ENCODE measurements around the gene SNRPD1. TPM values are rescaled to one million over a fixed set of nuclear protein-coding genes. Genes with fewer than 3 reads are reported as not detected.

Gene SNRPD1
- total and polyA plus RNA-seq, 9 of the 15 experiments (the other 6 are each of a cell fraction or from before 2014, with no cell fraction given), result 186 to 1,063 (median 313) TPM

GRCh38 chr18:21612125-21613039 lies at the start of gene SNRPD1 (continued):
- TF ChIP-seq MED1 (CRISPR knock-in tag; IDR thresholded peaks at IDR 0.05; ENCODE audit: borderline replicate concordance), result no peak
- TF ChIP-seq ZNF507 (tag; conservative IDR thresholded peaks at IDR 0.05), result no peak
- TF ChIP-seq RFX7 (CRISPR knock-in tag; IDR thresholded peaks at IDR 0.05), result no peak
- no peak for TF ChIP-seq NCOA4 (IDR thresholded peaks at IDR 0.05; ENCODE audit: partially characterized antibody)
- peak; percentile 98 for TF ChIP-seq HBP1 (CRISPR knock-in tag; IDR thresholded peaks at IDR 0.05)
- TF ChIP-seq POLR2G (IDR thresholded peaks at IDR 0.05; ENCODE audit: low read depth, low read length), result peak; percentile 99
- TF ChIP-seq CTBP1 (IDR thresholded peaks at IDR 0.05; ENCODE audit: borderline replicate concordance), result peak; percentile 82
- TF ChIP-seq TCF7L2 (IDR thresholded peaks at IDR 0.05; ENCODE audit: low read depth, low read length), result no peak
- TF ChIP-seq TCFL5 (CRISPR knock-in tag; conservative IDR thresholded peaks at IDR 0.05), result no peak
- TF ChIP-seq BDP1 (IDR thresholded peaks at IDR 0.05; ENCODE audit: insufficient read depth, insufficient read length), result no peak
- no peak for TF ChIP-seq RBM17 (IDR thresholded peaks at IDR 0.05; ENCODE audit: borderline replicate concordance, low read depth, low read length)
- TF ChIP-seq ZNF436 (CRISPR knock-in tag; IDR thresholded peaks at IDR 0.05), result no peak
- no peak for TF ChIP-seq ZFP1 (CRISPR knock-in tag; IDR thresholded peaks at IDR 0.05)
- TF ChIP-seq TSHZ1 (CRISPR knock-in tag; IDR thresholded peaks at IDR 0.05), result no peak
- TF ChIP-seq ZBTB12 (CRISPR knock-in tag; IDR thresholded peaks at IDR 0.05), result peak; percentile 62; the same call in 1 of the 2 replicates
- TF ChIP-seq ZNF668 (CRISPR knock-in tag; IDR thresholded peaks at IDR 0.05), result no peak
- no peak for TF ChIP-seq ADNP (tag; IDR thresholded peaks at IDR 0.05)
- TF ChIP-seq POLR2AphosphoS5 (IDR thresholded peaks at IDR 0.05; ENCODE audit: control insufficient read depth, insufficient read depth, low read depth, low read length), result peak; percentile 82
- TF ChIP-seq TRIM25 (IDR thresholded peaks at IDR 0.05; ENCODE audit: borderline replicate concordance), result no peak
- TF ChIP-seq ZNF274 (IDR thresholded peaks at IDR 0.05; ENCODE audit: borderline replicate concordance, low read depth, low read length), result no peak; the same call in 1 of the 2 replicates

All from K562 (cell line).